CD4-positive, alpha-beta T cell treated with Interleukin-12 subunit alpha and Interleukin-12 subunit beta, for 1 hour (primary cell): ENCODE results near the gene CHST11.

ENCODE experiments used
- DNase-seq: peaks from one replicate; pipeline ENCODE4 v3.0.0-alpha.2; 2020

CHST11 gene

DNA sequence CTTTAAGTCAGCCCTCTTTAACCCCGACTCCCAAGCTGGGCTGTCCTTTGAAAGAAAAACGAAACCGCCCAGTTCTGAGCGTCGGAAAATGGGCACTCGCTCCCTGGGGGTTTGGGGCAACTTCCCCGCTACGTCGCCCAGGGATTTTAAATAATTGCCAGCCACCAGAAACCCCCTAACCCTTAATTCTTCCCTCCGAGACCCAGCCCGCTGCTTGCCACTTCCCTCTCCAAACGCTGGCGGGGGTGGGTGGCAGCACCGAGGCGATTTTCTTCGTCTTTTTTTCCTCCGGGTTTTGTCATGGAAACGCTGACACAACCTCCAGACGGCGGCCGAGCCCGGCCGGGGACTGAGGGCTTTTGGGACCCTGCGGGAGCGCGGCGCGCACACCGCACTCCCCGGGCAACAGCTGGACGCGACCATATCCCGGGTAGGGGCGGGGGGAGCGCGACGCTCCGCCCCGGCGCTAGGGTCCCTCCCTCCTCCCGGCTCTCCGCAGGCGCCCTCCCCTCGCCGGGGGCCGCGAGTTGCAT, at the start of gene CHST11:
CHST11 (plus strand) TSS at position 532 of the 533 bp plus-strand sequence.
- DNase-seq, result peak; percentile 83

DNA sequence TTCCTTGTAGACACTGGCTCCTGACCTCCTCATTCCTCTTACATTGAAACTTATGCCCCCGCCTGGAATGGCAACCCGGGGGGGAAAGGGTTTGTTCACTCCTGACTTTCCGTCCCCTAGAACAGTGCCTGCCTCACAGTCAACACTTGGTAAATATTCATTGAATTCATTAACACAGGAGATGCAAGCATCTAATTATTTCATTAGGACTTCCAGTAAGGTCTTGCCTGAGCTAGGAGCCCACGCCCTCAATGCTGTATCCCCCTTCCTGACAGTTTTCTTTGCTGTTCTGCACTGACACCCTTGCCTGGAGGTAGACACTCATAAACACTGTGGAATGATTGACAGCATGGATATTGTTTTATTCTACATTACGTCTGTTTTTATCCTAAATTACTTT, 49.3 kb upstream of the CHST11 start:
- no peak for DNase-seq

DNA sequence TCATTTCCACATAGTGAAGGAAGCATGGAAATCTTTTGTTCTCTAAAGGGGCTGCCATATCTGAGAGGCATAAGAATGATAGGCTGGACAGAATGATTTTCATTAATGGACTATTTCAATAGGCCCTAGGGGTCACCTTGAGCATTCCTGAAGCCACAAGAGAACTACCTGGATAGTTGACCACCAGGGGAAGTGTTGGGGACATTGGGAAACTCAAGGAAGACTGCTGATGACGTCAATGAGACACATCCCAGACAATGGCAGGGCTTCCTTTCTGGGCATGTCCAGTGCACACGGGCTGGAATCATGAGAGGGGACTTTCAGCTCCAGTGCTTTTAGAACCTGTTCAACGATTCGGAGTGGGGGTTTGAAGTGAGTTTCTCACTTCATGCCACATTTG, 48.8 kb upstream of the CHST11 start:
- no peak for DNase-seq

DNA sequence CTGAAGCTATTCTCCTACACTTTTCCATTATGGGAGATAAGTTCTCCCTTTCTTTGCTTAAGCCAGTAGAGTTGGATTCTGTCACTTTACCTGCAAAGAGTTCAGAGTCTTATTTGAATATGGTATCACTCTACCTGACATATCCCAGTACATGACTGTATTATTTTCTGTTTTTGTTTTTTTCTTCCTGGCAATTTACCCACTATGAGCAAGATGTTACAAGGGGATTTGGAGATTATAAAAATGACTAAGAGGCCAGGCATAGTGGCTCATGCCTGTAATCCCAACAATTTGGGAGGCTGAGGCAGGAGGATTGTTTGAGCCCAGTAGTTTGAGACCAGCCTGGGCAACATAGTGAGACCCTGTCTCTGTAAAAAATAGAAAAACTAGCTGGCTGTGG, 46.4 kb upstream of the CHST11 start:
- DNase-seq, result no peak

DNA sequence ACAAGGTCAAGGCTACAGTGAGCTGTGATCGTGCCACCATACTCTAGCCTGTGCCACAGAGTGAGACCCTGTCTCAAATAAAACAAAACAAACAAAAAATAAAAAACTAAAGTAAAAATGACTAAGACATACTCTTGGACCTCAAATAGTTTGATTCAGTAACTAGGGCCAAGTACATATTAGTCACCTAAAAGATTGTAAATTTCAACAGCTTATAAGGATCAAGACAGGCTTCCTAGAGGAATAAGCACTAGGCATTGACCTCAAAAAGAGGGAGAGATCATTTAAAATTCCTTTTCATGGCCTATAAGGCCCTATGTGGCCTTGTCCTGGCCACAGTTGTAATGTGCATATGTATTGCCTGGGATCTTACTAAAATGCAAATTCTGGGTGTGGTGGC, 46.0 kb upstream of the CHST11 start:
- DNase-seq, result no peak

DNA sequence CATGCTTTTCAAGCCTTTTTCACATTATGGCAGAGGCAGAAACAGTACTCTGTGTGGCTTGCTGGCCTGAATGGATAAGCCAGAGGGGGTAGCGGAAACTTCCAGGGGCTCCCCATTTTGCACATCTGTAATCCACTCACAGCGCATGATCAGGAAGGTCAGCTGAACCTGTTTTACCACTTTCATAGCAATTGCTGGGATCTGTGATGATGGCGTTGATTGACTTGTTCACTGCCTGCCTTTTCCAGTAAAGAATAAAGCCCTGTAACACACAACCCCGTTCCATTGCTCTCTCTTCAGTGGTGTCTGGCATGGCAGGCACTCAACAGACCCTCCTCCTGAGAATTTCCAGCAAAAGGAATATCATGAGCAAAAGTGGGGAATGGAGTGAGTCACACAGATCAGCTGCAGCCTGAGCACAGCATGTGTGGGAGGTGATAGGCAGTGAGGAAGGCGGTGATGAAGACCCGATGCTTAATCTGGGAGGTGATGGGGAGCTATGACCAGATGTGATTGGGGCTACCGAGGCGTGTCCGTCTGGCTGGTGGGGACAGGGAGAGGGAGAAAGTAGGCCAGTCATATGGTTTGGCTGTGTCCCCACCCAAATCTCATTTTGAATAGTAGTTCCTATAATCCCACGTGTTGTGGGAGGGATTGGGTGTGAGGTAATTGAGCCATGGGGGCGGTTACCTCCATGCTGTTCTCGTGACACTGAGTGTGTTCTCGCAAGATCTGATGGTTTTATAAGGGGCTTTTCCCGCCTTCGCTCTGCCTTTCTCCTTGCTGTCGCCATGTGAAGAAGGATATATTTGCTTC, 44.7 kb upstream of the CHST11 start:
- no peak for DNase-seq

DNA sequence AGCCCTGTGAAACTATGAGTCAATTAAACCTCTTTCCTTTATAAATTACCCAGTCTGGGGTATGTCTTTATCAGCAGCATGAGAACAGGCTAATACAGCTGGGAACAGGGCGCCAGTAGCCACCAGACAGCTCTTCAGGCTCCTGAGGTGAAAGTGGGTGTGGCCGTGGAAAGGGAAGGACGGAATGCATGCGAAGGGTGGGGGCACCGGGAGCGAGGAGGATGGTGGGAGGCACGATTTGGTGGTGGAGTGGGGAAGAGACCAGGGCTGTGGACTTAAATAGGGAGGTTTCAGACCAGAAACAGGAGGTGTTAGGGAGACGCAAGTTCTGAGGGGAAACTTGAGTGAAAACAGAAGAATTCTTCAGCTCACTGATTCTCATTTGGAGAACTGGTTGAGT, 44.1 kb upstream of the CHST11 start:
- no peak for DNase-seq

DNA sequence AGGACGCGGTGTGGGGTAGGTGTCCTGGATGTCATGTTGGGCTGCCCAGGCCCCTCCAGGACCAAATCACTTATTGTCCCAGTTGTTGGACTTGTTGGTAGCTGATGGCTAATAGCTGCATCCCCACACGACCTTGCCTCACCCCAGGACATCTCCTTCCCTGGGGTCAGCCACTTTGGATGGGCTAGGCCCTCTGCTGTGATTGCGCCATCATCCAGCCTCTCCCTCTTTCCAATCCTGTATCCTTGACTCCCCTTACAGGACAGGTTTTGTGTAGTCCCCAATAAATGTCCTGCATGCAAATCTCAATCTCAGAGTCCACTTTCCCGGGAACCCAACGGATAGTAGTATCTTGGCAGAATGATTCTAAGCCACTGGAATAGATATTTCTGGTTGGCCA, 43.4 kb upstream of the CHST11 start:
- no peak for DNase-seq

DNA sequence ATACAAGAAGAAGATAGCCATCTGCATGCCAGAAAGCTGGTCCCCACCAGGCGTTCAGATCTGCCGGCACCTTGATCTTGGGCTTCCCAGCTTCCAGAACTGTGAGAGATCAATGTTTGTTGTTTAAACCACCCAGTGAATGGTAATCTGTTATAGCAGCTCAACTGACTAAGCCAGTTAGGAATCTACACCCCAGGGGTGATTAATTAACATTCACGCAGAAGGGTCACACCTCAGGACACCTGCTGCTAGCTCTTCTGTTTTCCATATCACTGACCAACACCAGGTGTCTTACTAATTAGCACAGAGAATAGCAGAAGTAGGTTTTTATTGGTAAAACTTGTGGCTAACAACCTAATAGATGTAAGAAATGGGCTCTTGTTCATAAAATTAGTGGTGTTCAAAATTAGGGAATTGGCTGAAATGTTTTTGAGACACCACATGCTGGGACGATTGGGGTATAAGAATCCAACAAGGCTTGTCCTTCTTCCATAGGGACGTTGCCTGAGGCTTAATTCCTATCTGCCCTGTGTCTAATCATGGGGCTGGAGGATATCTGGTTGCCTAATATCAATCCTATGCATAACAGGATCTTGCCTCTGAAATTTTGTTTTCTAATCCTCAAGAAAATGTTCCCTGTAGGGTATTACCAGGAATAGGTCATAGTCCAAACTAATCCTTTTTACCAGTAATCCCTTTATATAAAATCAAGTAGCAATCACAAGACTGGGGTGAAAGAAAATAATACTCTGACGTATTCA, 42.0 kb upstream of the CHST11 start:
- DNase-seq, result no peak

DNA sequence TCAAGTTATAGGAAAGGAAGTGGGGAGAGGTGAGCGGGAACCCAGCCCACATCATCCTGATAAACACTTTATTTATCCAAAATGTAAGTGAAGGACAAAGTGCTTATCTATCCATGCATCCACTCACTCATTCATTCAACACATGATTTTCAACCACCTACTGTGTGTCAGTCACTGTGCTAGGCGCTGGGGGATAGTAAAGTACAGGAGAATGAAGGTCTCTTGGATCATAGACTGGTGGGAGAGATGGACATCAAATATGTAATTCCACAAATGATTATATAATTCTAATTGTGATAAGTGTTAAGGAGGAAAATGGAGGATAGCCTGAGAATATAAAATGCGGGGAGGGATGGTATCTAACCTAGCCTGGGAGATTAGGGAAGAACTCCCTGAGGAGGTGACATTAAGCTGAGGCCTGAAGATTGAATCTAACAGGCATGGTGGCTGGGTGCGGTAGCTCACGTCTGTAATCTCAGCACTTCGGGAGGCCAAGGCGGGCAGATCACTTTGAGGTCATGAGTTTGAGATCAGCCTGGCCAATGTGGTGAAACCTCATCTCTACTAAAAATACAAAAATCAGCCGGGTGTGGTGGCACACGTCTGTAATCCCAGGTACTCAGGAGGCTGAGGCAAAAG, 41.3 kb upstream of the CHST11 start:
- DNase-seq, result no peak

DNA sequence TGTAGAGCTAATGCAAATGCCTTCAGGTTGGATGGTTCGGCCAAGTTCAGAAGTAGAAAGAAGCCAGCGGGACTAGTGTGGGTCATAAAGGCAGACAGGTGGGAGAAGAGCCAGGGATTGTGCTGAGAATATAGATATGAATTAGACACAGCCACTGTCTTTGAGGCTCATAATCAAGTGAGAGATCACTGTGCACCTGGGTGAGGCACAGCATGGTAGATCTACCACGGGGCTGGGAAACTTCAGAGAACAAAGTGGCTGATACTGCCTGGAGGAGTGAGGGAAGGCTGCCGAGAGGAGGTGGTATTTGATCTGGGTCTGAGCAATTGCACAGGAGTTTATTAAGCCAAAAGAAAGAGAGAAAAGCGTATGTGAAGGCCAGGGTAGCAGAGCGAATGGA, 40.6 kb upstream of the CHST11 start:
- no peak for DNase-seq

DNA sequence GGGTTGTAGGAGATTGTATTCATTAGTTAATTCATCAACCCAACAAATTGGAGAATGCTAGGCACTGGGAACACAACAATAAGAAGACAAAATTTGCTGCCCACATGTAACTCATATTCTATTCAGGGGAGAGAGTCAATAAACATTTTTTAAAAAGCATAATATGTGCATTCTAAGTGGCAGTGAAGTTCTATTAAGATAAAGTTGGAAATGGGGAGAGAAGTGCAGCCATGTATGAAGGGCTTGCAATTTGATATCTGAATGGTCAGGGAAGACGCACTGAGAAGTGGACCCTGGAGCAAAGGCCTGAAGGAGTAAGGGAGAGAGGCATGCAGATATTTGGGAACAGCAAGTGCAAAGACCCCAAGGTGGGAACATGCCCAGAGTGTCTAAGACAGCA, 40.2 kb upstream of the CHST11 start:
- DNase-seq, result no peak

DNA sequence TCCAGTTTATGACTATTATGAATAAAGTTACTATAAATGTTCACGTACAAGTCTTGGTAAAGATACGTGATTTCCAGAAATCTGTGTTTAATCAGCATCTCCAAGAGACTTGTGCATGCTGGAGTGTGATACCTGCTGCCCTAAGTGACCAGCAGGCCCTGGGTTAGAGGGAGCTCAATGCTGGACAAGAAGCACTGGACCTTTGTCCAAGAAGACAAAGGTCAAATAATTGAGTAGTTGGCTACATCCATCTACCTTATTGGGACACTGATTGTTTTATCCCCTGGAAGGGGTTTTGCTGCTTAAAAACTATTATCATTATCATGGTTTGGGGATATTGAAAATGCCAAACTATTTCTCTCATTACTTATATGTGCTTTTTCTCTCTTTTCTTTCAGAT, 37.0 kb upstream of the CHST11 start:
- DNase-seq, result no peak

DNA sequence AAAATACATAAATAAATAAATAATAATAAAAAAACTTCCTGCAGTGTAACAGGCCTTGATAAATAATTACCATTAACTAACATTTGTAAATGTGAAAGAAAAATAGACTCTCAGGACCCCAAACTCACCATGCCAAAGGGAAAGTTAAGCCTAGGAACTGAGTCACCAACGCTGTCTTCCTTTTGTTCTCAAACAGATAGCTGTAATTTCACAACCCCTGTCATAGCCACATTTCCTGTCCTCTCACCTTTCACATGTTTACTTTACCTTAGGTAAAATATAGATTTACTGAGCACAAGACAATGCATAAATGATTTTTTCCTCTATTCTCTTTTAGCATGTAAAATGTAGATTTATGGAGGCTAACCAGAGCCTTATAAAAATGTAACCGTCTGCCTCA, 35.9 kb upstream of the CHST11 start:
- no peak for DNase-seq

DNA sequence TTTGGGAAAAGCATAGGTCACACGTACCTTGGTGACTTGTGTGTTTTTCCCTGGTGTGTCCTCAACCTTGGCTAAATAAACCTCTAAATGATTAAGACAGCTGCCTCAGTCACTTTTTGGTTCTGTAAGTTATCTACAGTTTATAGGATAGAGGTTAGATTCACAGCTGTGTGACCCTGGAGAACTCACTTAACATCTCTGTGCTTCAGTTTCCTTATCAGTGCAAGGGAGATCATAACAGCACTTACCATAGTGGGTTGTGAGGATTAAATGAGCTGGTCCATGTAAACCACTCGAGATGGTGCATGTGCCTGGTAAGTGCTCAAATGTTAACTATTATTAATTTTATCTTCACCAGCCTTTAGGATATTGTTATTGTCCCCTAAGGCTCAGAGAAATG, 35.4 kb upstream of the CHST11 start:
- no peak for DNase-seq

DNA sequence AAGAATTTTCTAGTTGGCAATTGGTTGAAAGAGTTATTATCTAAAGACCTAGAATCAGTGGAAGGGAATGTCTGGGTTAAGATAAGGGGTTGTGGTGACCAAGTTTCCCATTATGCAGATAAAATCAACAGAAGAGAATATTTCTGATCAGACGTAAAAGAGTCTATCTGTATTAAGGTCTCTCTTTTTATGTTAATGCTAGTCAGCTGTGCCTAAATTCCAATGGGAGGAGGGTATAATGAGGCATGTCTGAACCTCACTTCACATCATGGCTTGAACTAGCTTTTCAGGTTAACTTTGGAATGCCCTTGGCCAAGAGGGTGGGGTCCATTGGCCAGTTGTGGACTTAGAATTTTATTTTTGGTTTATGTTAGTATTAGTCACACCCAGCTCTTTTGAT, 34.3 kb upstream of the CHST11 start:
- DNase-seq, result no peak

DNA sequence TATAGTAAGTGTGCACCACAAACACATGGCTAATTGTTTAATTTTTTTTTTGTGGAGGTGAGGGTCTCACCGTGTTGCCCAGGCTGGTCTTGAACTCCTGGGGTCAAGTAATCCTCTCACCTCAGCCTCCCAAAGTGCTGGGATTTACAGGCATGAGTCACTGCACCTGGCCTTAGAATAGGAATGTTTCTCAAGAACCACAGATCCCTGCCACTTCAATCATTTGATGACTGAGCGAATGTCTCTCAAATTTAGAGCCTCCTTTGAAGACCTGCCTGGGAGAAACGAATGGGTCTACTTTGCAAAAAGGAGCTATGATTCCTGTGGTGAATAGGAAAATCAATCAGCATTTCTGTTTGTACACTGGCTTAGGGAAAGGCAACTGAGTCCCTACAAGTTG, 33.5 kb upstream of the CHST11 start:
- no peak for DNase-seq

DNA sequence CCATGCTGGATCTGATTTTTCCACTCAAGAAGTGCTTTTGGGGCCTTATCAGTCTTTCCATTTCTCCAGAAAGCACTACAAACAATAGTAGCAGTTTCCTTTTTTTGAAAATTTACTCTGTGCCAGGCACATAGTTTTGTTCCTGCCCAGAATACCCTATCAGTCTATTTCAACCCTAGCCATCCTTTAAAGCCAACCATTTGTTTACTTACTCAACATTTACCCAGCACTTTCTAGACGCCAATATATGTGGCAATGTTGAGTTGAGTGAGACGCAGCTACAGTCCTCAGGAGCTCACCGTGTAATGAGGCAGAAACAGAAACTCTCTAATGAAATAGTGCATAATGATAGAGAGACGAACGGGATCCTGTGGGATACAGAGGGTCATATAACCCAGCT, 32.9 kb upstream of the CHST11 start:
- no peak for DNase-seq

DNA sequence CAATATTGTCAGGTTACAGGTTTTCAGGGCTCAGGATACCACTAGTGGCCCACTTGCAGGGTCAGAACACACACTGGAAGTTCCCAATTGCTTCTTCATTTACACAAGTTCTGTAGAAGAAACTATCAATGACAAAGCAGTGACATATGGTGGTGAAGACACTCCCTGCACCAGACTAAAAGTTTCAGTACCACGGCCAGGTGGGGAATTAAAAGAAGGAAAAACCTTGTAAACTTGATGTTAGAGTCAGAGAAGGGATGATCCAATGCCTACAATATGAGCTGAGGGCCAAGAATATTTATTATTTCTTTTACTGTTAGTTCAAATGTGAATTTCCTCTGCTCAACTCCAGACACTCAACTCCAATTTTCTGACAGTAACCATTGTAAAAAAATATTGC, 31.8 kb upstream of the CHST11 start:
- no peak for DNase-seq

DNA sequence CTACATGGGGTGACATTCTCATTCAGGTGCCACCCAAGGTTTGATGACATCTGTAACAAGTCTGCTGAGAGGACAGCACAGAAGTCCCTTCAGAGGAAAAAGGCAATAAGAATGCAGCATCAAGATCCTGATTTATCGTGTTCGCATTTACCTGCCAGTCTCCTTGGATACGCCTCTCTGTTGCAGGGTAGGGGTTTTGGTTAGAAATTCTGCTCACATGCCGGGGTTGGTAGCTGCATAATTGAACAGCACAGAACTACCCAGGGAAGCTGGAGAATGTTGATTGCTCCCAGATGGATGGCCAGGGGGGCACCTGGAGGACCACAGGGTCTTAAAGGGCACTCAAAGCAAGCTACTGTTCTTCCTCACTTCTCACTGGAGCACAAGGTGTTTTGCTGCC, 31.1 kb upstream of the CHST11 start:
- no peak for DNase-seq

DNA sequence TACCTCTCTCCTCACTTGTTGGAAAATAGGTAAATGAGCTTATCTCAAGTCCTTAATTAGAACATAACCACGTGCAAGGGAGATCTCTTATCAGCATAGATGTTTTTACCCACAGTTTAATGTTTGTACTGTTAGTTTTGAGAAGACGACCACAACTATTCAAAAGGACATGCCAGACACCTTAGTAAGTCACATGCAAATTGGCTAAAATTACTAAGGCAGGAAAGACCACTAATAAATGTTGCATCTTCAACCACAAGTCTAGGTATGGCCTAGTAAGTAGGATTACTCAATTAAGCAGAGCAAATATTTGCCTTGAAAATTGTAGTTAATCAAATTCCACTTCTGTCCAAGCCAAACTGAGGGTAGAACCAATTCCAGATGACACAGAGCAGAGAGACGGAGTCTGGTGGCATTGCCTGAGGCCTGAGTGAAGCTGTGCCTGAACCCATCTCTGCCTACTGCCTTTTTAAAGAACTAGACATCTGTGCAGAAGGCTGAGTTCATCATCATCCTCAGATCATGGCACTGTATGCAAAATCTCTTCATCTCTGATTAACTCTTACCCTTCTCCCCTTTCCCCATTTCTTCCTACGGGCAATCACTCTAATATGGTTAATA, 29.7 kb upstream of the CHST11 start:
- DNase-seq, result no peak

DNA sequence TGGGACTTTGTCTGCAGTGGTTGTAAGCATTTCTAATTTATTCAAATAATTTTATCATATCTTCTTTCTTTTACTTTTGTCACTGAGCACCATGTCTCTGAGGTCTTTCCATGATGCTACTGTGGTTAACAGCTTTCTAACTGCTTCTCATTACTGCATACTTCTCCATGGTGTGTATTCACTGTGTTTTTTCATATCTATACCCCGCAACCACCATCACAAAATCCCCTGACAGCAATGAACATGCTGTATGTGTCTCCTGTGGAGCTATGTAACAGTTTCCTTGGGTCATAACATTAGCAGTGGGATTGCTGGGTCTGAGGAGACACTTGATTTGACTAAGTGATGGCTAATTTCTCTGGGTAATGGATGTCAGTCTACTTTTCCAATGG, 29.2 kb upstream of the CHST11 start:
- no peak for DNase-seq

DNA sequence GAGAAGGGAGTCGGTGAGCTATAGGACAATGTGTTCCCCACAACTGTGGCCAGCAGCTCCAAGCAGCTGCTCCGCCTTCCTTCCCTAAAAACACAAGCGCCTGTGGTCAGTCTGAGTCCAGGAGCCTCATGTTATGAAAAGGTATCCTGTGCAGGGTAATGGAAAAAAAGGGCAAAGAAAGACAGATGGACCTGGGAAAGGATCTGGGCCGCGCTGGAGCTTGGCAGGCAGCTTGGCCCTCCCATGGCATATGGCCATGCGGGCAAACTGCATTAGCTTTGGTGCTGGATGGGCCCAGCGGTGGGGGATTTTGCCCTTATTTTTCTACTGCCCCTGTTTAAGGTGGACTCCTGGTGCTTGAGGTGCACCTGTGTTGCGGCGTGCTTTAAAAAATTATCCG, 23.7 kb upstream of the CHST11 start:
- DNase-seq, result no peak
